ENCODE results near the gene SPATA2.

Gene SPATA2

DNA sequence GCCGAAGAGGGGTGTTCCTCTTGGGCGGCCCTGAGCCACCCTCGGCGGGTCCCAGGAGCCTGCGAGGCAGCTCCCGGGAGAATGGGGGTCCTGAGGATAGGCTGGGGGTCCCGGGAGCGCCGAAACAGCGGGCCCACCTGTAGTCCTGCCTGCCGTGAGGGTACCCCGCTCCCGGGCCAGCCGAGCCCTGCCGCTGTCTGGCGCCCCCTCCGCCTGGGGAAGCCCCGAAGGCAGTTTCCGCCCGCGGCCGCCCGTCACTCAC is 280 bp downstream of the SPATA2 start:
- peak overlapping the region; percentile 98 for H3K27ac ChIP-seq
- H3K4me1 ChIP-seq (ENCODE audit: control insufficient read depth in 1 of 2, insufficient read depth in 1 of 2, low read depth in 1 of 2, low read length in 1 of 2), result peaks cover 24 to 34% of the 10 kb centered on the region in 2 experiments
- TF ChIP-seq, protein P1, sequence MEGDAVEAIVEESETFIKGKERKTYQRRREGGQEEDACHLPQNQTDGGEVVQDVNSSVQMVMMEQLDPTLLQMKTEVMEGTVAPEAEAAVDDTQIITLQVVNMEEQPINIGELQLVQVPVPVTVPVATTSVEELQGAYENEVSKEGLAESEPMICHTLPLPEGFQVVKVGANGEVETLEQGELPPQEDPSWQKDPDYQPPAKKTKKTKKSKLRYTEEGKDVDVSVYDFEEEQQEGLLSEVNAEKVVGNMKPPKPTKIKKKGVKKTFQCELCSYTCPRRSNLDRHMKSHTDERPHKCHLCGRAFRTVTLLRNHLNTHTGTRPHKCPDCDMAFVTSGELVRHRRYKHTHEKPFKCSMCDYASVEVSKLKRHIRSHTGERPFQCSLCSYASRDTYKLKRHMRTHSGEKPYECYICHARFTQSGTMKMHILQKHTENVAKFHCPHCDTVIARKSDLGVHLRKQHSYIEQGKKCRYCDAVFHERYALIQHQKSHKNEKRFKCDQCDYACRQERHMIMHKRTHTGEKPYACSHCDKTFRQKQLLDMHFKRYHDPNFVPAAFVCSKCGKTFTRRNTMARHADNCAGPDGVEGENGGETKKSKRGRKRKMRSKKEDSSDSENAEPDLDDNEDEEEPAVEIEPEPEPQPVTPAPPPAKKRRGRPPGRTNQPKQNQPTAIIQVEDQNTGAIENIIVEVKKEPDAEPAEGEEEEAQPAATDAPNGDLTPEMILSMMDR (IDR thresholded peaks at IDR 0.05), result no peak
- no peaks in the 10 kb centered on the region for H3K27me3 ChIP-seq
- peaks cover 5% of the 10 kb centered on the region for H3K36me3 ChIP-seq
- H3K4me3 ChIP-seq (ENCODE audit: low read depth in 1 of 2, low read length in 1 of 2), result peak overlapping the region; percentile 95 to 97
- no peaks in the 10 kb centered on the region for H3K9me3 ChIP-seq

DNA sequence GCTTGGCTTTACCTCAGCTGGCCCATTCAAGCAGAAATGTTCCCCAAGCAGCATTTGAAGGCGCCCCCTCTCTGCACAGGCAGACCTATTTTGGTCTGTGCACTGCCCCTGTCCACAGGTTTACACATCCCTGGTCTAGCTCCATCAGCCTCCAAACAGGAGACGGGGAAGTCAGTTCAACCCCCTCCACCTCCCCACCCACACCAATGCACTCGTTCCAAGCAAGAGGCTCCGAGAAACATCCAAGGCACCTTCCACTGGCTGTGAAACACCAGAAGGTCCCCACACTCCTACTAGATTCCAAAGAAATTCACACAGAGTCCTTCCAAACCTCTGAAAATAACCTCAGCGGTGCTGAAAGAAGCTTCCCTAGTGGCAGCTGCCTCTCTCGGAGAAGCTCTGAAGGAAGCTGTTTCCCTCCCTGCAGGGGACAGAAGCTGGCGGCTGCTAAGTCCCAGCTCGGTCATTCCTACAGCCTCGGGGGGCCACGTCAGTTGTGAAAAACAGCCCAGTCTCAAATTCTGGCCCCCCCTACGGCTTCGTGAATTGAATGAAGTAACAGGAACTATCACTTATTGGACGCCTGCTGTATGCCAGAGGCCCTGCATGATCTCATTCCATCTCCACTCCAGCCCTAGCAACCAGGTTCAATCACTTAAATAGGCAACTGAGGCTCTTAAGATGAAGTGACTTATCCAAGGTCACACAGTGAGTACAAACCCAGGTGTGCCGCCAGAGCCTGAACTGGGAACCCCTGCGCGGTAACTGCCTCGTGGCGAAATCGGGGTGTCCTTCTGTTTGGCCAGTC is 815 bp downstream of the SPATA2 start:
- Histone ChIP-seq H3K36me3 (peaks cover 11% of the 10 kb centered on the region), H3K9me3 (no peaks in the 10 kb centered on the region)

DNA sequence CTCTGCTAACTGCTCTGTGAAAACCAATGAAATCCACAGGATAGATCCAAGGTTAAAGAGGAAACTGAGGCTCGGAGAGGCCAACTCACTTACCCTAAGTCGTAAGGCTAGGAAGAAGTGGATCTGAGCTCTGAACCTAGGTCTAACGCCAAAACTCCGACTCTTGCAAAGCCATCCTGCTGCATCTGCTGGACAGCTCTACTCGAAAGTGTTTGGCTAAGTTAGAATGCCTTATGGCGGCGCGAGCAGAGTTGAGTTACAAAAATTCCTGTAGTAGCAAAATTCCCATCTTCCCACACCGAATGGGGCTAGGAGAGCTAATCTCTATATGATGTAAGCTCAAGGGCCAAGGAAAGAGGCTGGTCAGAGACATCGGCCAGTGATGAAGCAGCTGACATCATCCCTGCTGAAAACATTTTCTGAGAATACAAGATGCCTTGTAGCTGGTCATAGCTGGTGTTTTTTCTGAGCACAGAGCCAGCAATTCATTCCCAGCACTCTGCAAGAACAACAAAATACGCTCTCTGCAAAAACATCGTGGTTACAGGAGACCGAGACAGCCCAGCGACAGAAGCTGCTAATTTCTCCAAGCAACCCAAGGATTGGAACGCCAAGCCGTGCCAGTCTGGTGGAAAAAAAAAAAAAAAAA is 1.8 kb downstream of the SPATA2 start:
- TF ChIP-seq, protein P1 (IDR thresholded peaks at IDR 0.05), result no peak
- Histone ChIP-seq H3K36me3 (peaks cover 19% of the 10 kb centered on the region), H3K4me1 (ENCODE audit: control insufficient read depth in 1 of 2, insufficient read depth in 1 of 2, low read depth in 1 of 2, low read length in 1 of 2) (peaks cover 24 to 34% of the 10 kb centered on the region in 2 experiments), H3K27me3 (no peaks in the 10 kb centered on the region), H3K4me3 (ENCODE audit: low read depth in 1 of 2, low read length in 1 of 2) (no peak overlapping the region), H3K27ac (no peak overlapping the region), H3K9me3 (no peaks in the 10 kb centered on the region)

More for the DNA sequence above, 815 bp downstream of the SPATA2 start:
- Histone ChIP-seq H3K4me1 (ENCODE audit: control insufficient read depth in 1 of 2, insufficient read depth in 1 of 2, low read depth in 1 of 2, low read length in 1 of 2) (peaks cover 24 to 34% of the 10 kb centered on the region in 2 experiments), H3K4me3 (ENCODE audit: low read depth in 1 of 2, low read length in 1 of 2) (peak overlapping the region; percentile 95 to 97), H3K27ac (peak overlapping the region; percentile 98), H3K27me3 (no peaks in the 10 kb centered on the region)
- TF ChIP-seq, protein P1 (IDR thresholded peaks at IDR 0.05), result no peak

DNA sequence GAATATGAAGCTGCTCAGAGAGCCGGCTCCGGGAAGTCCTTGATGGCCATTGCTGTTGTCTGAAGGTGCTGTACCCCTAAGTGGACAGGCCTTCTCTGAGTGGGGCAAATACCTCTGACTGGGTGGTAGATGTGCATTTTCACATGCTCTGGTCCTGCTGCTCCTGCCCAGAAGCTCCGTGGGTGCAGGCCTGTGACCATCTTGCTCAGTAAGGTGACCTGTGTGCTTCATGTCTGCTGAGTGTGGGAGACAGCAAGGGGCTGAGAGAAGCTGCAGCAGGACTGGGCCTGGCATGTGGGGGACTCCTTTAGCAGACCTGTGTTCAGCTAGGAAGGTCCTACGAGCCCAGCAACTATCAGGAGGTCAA is 5.0 kb downstream of the SPATA2 start:
- no peak overlapping the region for H3K4me3 ChIP-seq (ENCODE audit: low read depth in 1 of 2, low read length in 1 of 2)
- TF ChIP-seq, protein P1 (IDR thresholded peaks at IDR 0.05), result no peak
- no peaks in the 10 kb centered on the region for H3K9me3 ChIP-seq
- no peaks in the 10 kb centered on the region for H3K27me3 ChIP-seq
- H3K36me3 ChIP-seq, result peaks cover 51% of the 10 kb centered on the region
- H3K4me1 ChIP-seq (ENCODE audit: control insufficient read depth in 1 of 2, insufficient read depth in 1 of 2, low read depth in 1 of 2, low read length in 1 of 2), result peaks cover 19 to 22% of the 10 kb centered on the region in 2 experiments
- no peak overlapping the region for H3K27ac ChIP-seq

DNA sequence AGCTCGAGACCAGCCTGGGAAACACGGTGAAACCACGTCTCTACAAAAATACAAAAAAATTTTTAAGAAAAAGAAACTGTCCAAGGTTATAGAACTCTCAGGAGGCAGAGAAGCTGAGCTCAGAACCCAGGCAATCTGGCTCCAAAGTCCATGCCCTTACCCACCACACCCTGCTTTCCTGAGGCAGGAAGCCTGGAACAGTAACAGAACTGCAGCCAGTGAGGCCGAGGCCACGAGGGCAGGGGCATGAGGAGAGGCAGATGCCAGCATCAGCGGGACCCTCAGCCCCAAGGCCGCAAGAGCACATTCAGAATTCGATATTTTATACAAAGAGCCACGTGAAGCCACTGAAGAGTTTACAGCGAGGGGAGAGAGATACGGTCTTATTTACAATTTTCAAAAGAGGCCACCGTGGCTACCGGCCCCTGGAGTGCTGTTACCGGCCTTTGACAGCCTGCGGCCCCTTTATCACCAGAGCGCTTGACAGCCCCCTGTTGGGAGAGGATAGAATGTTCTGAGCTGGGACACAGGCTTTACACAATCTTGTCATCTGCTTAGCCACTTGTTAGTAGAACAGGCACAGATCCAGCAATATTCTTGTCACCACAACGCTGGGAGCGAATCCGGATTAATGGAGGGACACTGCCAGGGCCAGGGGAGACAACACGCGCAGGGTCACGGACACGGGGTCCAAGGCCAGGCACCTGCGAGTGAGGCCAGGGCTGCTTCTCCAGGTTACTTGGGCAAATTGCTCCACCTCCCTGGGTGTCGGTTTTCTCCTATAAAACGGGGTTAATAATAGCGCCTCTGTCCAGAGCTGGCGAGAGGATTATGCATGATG is 5.6 kb downstream of the SPATA2 start:
- H3K27me3 ChIP-seq, result no peaks in the 10 kb centered on the region
- no peaks in the 10 kb centered on the region for H3K9me3 ChIP-seq
- H3K4me3 ChIP-seq (ENCODE audit: low read depth in 1 of 2, low read length in 1 of 2), result no peak overlapping the region
- TF ChIP-seq, protein P1 (IDR thresholded peaks at IDR 0.05), result no peak
- H3K4me1 ChIP-seq (ENCODE audit: control insufficient read depth in 1 of 2, insufficient read depth in 1 of 2, low read depth in 1 of 2, low read length in 1 of 2), result peaks cover 16 to 18% of the 10 kb centered on the region in 2 experiments
- no peak overlapping the region for H3K27ac ChIP-seq
- H3K36me3 ChIP-seq, result peaks cover 57% of the 10 kb centered on the region

All from neutrophil (primary cell).